B cell (primary cell): ENCODE results near the gene MRPL41.

Experiments used
- CTCF ChIP-seq: fragments of 200-600 bp; IDR thresholded peaks from one replicate; pipeline ENCODE4 v1.8.0; 2022; ENCODE audit warnings: antibody characterized with exemption, mild to moderate bottlenecking
- EZH2 ChIP-seq: IDR thresholded peaks from 2 replicates; pipeline ENCODE4 v1.6.1; 2012; ENCODE audit warnings: borderline replicate concordance, low read depth, mild to moderate bottlenecking, moderate library complexity, low read length; ENCODE audit not compliant: insufficient read depth, poor library complexity, severe bottlenecking

- TF ChIP-seq EZH2 = no peak
- no peak for TF ChIP-seq CTCF
Measured at GRCh38 chr9:137511758-137512463, 39.8 kb upstream of the MRPL41 start.
